Measurements from ENCODE around the gene ADSS1.

Gene ADSS1

GRCh38 chr14:104687601-104688504, 36.2 kb upstream of the ADSS1 start:
- DNase-seq, result no peak

GRCh38 chr14:104688505-104689108, 35.4 kb upstream of the ADSS1 start:
- no peak for DNase-seq

- peak; percentile 50 to 69 for DNase-seq
Measured at GRCh38 chr14:104689109-104689880, 34.7 kb upstream of the ADSS1 start, which contains the start of gene INF2. TSS of gene INF2 (plus strand) at chr14:104689618. CDS start at chr14:104701366, 11,748 bp downstream.

GRCh38 chr14:104689881-104690711, 33.9 kb upstream of the ADSS1 start:
- DNase-seq, result peak in 1 of 2 donors; percentile 41

- DNase-seq, result no peak
Measured at GRCh38 chr14:104690861-104691455, 33.1 kb upstream of the ADSS1 start.

- no peak for DNase-seq
Measured at GRCh38 chr14:104691546-104692260, 32.3 kb upstream of the ADSS1 start.

GRCh38 chr14:104692261-104692938, 31.6 kb upstream of the ADSS1 start:
- no peak for DNase-seq

- no peak for DNase-seq
Measured at GRCh38 chr14:104692939-104693315, 31.1 kb upstream of the ADSS1 start.

- no peak for DNase-seq
Measured at GRCh38 chr14:104693482-104694431, 30.3 kb upstream of the ADSS1 start.

GRCh38 chr14:104694475-104694950, 29.5 kb upstream of the ADSS1 start:
- DNase-seq, result no peak

GRCh38 chr14:104694991-104695659, 28.9 kb upstream of the ADSS1 start:
- peak in 1 of 2 donors; percentile 37 for DNase-seq

- no peak for DNase-seq
Measured at GRCh38 chr14:104695660-104696000, 28.4 kb upstream of the ADSS1 start.

- DNase-seq, result no peak
Measured at GRCh38 chr14:104696671-104697316, 27.2 kb upstream of the ADSS1 start.

- no peak for DNase-seq
Measured at GRCh38 chr14:104697317-104697703, 26.7 kb upstream of the ADSS1 start.

- DNase-seq, result no peak
Measured at GRCh38 chr14:104697892-104698583, 26.0 kb upstream of the ADSS1 start.

- no peak for DNase-seq
Measured at GRCh38 chr14:104698688-104699425, 25.2 kb upstream of the ADSS1 start.

- no peak for DNase-seq
Measured at GRCh38 chr14:104699426-104699748, 24.6 kb upstream of the ADSS1 start.
